ENCODE measurements around the gene TAF13. TPM values are rescaled to one million over a fixed set of nuclear protein-coding genes. Genes with fewer than 3 reads are reported as not detected.

Gene TAF13
- total RNA-seq, 1 experiment from 2014 or later = 21.9 TPM

DNA sequence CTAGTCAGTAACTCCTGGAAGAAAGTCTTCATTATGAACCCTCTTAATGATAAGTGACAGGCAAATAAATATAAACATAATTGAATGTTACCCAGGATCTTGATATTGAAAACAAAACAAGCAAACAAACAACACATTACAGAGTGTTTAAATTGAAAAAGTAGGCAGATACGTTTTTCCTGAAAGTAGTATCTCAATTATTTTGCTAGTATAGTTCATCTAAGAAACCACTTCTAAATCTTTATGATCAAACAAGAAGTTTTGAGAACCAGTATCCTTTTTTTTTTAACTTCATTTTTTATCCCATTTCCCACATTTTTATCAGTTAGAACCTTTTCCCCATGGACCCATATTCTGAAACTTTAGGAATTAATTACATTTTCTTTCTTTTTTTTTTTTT, 30.2 kb downstream of the TAF13 start:
- H3K4me1 Mint-ChIP-seq (ENCODE audit: low read depth, unreplicated experiment) = peaks cover under 1% of the 10 kb centered on the region
- POLR2A ChIA-PET = no interaction called here

DNA sequence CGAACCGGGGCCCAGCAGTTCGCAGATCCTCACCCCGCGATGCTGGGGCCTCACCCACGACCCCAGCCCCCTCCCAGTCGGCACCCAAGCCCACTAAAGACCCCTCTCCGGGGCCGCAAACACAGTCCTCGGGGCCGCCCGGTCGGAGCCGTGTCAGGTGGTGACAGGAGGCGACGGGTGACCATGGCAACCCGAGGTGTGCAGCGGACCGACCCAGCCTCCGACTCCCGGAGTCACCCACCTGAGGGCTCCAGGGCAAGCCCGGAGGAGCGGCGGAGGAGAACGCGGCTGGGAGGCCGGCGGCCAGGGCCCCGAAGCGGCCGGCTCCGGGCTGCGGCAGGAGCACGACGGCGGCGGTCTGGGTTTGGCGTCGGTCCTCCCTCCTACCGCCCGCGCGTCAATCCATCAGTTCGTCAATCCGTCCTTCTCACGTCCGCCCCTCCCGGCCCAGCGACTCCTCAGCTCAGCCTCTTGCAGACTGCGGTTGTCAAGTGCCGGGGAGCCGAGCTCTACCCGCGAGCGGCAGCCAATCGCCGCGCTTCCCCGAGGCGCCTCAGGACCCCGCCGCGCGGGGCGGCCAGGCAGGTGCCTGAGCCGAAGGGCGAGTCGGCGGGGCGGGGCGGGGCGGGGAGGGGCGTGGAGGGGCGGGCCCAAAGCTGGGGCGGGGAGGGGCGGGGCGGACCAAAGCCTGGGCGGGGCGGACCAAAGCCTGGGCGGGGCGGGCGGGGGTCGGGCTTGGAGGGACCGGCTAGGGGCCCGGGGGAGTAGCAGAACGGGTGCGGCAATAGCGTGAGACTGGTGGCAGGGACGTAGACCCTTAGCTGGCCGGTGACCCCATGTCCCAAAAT, 34.0 kb downstream of the TAF13 start, which contains the start of gene WDR47:
Gene WDR47, minus strand, starts transcription at position 482 of the 848 bp plus-strand sequence. CDS start 18,590 bp downstream, outside the sequence.
- H3K27me3 ChIP-seq (replicated peaks; ENCODE audit: control insufficient read depth, insufficient read depth, low read length) = no peaks in the 10 kb centered on the region
- H3K4me3 ChIP-seq (ENCODE audit: low read depth, low read length) = peak within 1 kb of the TSS; percentile 51
- H3K36me3 ChIP-seq (ENCODE audit: control insufficient read depth, insufficient read depth, low read length) = no peaks in the 10 kb centered on the region
- DNase-seq = peak; percentile 91 to 92
- CTCF ChIA-PET = interaction anchor here (0.6 kb wide), 2 partner anchors 47 to 78 kb away, joined by 3 read pairs; partner anchors contain the start of gene CLCC1
- peaks cover 6% of the 10 kb centered on the region for H3K36me3 Mint-ChIP-seq (ENCODE audit: insufficient read depth, unreplicated experiment)
- no peaks in the 10 kb centered on the region for H3K9me3 ChIP-seq
- peaks cover 5% of the 10 kb centered on the region for H3K4me1 Mint-ChIP-seq (ENCODE audit: low read depth, unreplicated experiment)
- peak within 1 kb of the TSS; percentile 97 for H3K4me3 Mint-ChIP-seq (ENCODE audit: unreplicated experiment)
- POLR2A ChIA-PET = interaction anchor here (0.6 to 1.1 kb wide), 9 partner anchors 14 to 89 kb away, joined by 3 to 5 read pairs (median 3); partner anchors contain the start of genes TAF13 and TMEM167B
- no peaks in the 10 kb centered on the region for H3K4me1 ChIP-seq
- TF ChIP-seq, protein P1, sequence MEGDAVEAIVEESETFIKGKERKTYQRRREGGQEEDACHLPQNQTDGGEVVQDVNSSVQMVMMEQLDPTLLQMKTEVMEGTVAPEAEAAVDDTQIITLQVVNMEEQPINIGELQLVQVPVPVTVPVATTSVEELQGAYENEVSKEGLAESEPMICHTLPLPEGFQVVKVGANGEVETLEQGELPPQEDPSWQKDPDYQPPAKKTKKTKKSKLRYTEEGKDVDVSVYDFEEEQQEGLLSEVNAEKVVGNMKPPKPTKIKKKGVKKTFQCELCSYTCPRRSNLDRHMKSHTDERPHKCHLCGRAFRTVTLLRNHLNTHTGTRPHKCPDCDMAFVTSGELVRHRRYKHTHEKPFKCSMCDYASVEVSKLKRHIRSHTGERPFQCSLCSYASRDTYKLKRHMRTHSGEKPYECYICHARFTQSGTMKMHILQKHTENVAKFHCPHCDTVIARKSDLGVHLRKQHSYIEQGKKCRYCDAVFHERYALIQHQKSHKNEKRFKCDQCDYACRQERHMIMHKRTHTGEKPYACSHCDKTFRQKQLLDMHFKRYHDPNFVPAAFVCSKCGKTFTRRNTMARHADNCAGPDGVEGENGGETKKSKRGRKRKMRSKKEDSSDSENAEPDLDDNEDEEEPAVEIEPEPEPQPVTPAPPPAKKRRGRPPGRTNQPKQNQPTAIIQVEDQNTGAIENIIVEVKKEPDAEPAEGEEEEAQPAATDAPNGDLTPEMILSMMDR (IDR thresholded peaks at IDR 0.05; ENCODE audit: insufficient read depth in 1 of 2, low read depth in 1 of 2, low read length in 1 of 2, severe bottlenecking in 1 of 2, unreplicated experiment in 1 of 2) = no peak
- H3K27ac Mint-ChIP-seq (ENCODE audit: unreplicated experiment) = peak within 1 kb of the TSS; percentile 74
- no peaks in the 10 kb centered on the region for H3K9me3 Mint-ChIP-seq (ENCODE audit: unreplicated experiment)
- H3K27me3 Mint-ChIP-seq (ENCODE audit: insufficient read depth, unreplicated experiment) = no peaks in the 10 kb centered on the region
- BruUV-seq (replicated peaks) = no TSS peak
- intact Hi-C loops (cut with micrococcal nuclease; ENCODE audit: unreplicated experiment) = loop anchor here (2.0 kb wide), 1 partner anchor 33 kb away; no protein-coding TSS in a partner anchor

More for the DNA sequence above, 30.2 kb downstream of the TAF13 start:
- Histone ChIP-seq H3K36me3 (ENCODE audit: control insufficient read depth, insufficient read depth, low read length) (no peaks in the 10 kb centered on the region), H3K4me3 (ENCODE audit: low read depth, low read length) (no peak overlapping the region), H3K4me1 (no peaks in the 10 kb centered on the region), H3K27me3 (replicated peaks; ENCODE audit: control insufficient read depth, insufficient read depth, low read length) (no peaks in the 10 kb centered on the region), H3K9me3 (no peaks in the 10 kb centered on the region)
- no peak for DNase-seq
- Mint-ChIP-seq H3K27me3 (ENCODE audit: insufficient read depth, unreplicated experiment) (no peaks in the 10 kb centered on the region), H3K9me3 (ENCODE audit: unreplicated experiment) (no peaks in the 10 kb centered on the region), H3K4me3 (ENCODE audit: unreplicated experiment) (no peak overlapping the region), H3K27ac (ENCODE audit: unreplicated experiment) (no peak overlapping the region), H3K36me3 (ENCODE audit: insufficient read depth, unreplicated experiment) (peaks cover 6% of the 10 kb centered on the region)
- intact Hi-C loops (cut with micrococcal nuclease; ENCODE audit: unreplicated experiment) = no loop called here
- TF ChIP-seq, protein P1 (IDR thresholded peaks at IDR 0.05; ENCODE audit: insufficient read depth in 1 of 2, low read depth in 1 of 2, low read length in 1 of 2, severe bottlenecking in 1 of 2, unreplicated experiment in 1 of 2) = no peak
- BruUV-seq (replicated peaks) = no TSS peak
- CTCF ChIA-PET = no interaction called here

DNA sequence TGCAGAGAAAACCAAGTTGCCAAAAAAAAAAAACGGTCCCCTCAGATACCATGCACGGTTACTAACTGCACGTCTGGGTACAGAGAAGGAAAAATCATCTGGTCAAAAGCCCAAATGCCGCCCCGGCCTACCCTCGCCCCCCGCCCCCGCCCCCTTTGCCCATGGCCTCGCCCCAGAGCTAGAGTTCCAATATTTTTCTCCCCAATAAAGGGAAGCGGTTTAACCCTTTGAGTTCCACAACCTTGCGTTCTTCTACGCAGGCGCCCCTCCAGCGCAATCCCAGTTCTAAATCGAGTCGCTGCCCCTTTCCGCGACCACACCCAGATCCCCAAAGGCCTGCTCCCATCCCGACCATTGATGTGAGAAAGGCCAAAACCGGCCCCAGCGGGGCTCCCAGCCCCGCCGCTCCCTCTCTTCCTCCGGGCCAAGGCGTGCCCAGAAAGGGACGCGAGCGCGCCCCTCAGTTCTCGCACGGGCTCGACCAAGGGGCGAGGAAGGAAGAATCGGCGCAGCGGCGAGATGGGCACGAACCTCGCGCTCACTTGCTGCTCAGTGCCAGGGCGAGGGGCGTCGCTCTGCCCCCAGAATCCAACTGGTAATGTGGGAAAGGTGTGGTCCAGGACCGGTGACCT, 34.7 kb downstream of the TAF13 start:
- H3K36me3 Mint-ChIP-seq (ENCODE audit: insufficient read depth, unreplicated experiment) = peaks cover 6% of the 10 kb centered on the region
- Histone ChIP-seq H3K27me3 (replicated peaks; ENCODE audit: control insufficient read depth, insufficient read depth, low read length) (no peaks in the 10 kb centered on the region), H3K4me3 (ENCODE audit: low read depth, low read length) (peak overlapping the region; percentile 51), H3K9me3 (no peaks in the 10 kb centered on the region), H3K4me1 (no peaks in the 10 kb centered on the region), H3K36me3 (ENCODE audit: control insufficient read depth, insufficient read depth, low read length) (no peaks in the 10 kb centered on the region)
- H3K4me3 Mint-ChIP-seq (ENCODE audit: unreplicated experiment) = peak overlapping the region; percentile 97
- CTCF ChIA-PET = no interaction called here
- no peaks in the 10 kb centered on the region for H3K9me3 Mint-ChIP-seq (ENCODE audit: unreplicated experiment)
- peak overlapping the region; percentile 74 for H3K27ac Mint-ChIP-seq (ENCODE audit: unreplicated experiment)
- POLR2A ChIA-PET = interaction anchor here (0.6 to 1.1 kb wide), 4 partner anchors 13 to 59 kb away, joined by 3 to 5 read pairs (median 4); no protein-coding TSS in a partner anchor
- TF ChIP-seq, protein P1 (IDR thresholded peaks at IDR 0.05; ENCODE audit: insufficient read depth in 1 of 2, low read depth in 1 of 2, low read length in 1 of 2, severe bottlenecking in 1 of 2, unreplicated experiment in 1 of 2) = no peak
- H3K4me1 Mint-ChIP-seq (ENCODE audit: low read depth, unreplicated experiment) = peaks cover 5% of the 10 kb centered on the region
- intact Hi-C loops (cut with micrococcal nuclease; ENCODE audit: unreplicated experiment) = loop anchor here (2.0 kb wide), 1 partner anchor 34 kb away; no protein-coding TSS in a partner anchor
- BruUV-seq (replicated peaks) = no TSS peak
- DNase-seq = peak in 1 of 2 experiments; percentile 2
- no peaks in the 10 kb centered on the region for H3K27me3 Mint-ChIP-seq (ENCODE audit: insufficient read depth, unreplicated experiment)
